T47D (cell line): ENCODE results near the gene FOXQ1.
A peak's percentile ranks its signal among the peaks of the same experiment; 100 is the strongest.

Experiments used
- DNase-seq, 2 experiments: peaks; one replicate each; pipeline versions ENCODE4 v3.0.0 to v3.0.0-alpha.2; 2011 to 2012; ENCODE audit warnings: low read depth in 1 of 2, low spot score in 1 of 2
- JUND ChIP-seq: IDR thresholded peaks from 2 replicates; pipeline ENCODE4 v1.6.1; 2012; ENCODE audit warnings: low read depth
- in situ Hi-C: cut with HindIII; loops from 2 replicates; pipeline ENCODE4 v1.10.0; 2016; ENCODE audit warnings: low sequenced_read_pairs, low pct_unique_long_range_greater_than_20kb

Gene FOXQ1

GRCh38 chr6:1278061-1278720 is 33.7 kb upstream of the FOXQ1 start:
- in situ Hi-C loops: no loop called here
- TF ChIP-seq JUND: no peak
- DNase-seq: peak in 1 of 2 experiments; percentile 36

GRCh38 chr6:1279065-1279464 is 32.8 kb upstream of the FOXQ1 start:
- DNase-seq: no peak
- no peak for TF ChIP-seq JUND
- in situ Hi-C loops: no loop called here

GRCh38 chr6:1280666-1281300 is 31.1 kb upstream of the FOXQ1 start:
- in situ Hi-C loops: no loop called here
- no peak for TF ChIP-seq JUND
- DNase-seq: no peak

GRCh38 chr6:1281746-1282145 is 30.2 kb upstream of the FOXQ1 start:
- DNase-seq: no peak
- in situ Hi-C loops: no loop called here
- no peak for TF ChIP-seq JUND

- TF ChIP-seq JUND: no peak
- DNase-seq: no peak
- in situ Hi-C loops: no loop called here
Observed at GRCh38 chr6:1283501-1283900, 28.4 kb upstream of the FOXQ1 start.

- no peak for TF ChIP-seq JUND
- in situ Hi-C loops: no loop called here
- DNase-seq: no peak
Observed at GRCh38 chr6:1285556-1285955, 26.3 kb upstream of the FOXQ1 start.

- DNase-seq: no peak
- in situ Hi-C loops: no loop called here
- no peak for TF ChIP-seq JUND
Observed at GRCh38 chr6:1285956-1286355, 25.9 kb upstream of the FOXQ1 start.

GRCh38 chr6:1287103-1287591 is 24.8 kb upstream of the FOXQ1 start:
- DNase-seq: no peak
- in situ Hi-C loops: no loop called here

GRCh38 chr6:1290086-1290485 is 21.8 kb upstream of the FOXQ1 start:
- no peak for DNase-seq
- in situ Hi-C loops: no loop called here
- TF ChIP-seq JUND: no peak

More at GRCh38 chr6:1287103-1287591, 24.8 kb upstream of the FOXQ1 start:
- TF ChIP-seq JUND: no peak

- in situ Hi-C loops: no loop called here
- DNase-seq: peak in 1 of 2 experiments; percentile 53
- TF ChIP-seq JUND: no peak
Observed at GRCh38 chr6:1290805-1291204, 21.1 kb upstream of the FOXQ1 start.

GRCh38 chr6:1291381-1291780 is 20.5 kb upstream of the FOXQ1 start:
- in situ Hi-C loops: no loop called here

GRCh38 chr6:1295420-1295819 is 16.5 kb upstream of the FOXQ1 start:
- in situ Hi-C loops: no loop called here
- no peak for DNase-seq
- no peak for TF ChIP-seq JUND

More at GRCh38 chr6:1291381-1291780, 20.5 kb upstream of the FOXQ1 start:
- no peak for DNase-seq
- no peak for TF ChIP-seq JUND

GRCh38 chr6:1296079-1296478 is 15.8 kb upstream of the FOXQ1 start:
- TF ChIP-seq JUND: no peak
- peak in 1 of 2 experiments; percentile 93 for DNase-seq
- in situ Hi-C loops: no loop called here
